ENCODE data around the gene PBX1.

The PBX1 gene

GRCh38 chr1:164875518-164875917 lies 316.5 kb downstream of the PBX1 start:
- no peak overlapping the region for H3K4me3 ChIP-seq (replicated peaks; ENCODE audit: low read depth, low read length)
- no peak for TF ChIP-seq CTCF (IDR thresholded peaks at IDR 0.05; ENCODE audit: low read length, missing control alignments)
- DNase-seq (ENCODE audit: low read depth), result no peak

GRCh38 chr1:164876398-164877116 lies 317.6 kb downstream of the PBX1 start:
- TF ChIP-seq CTCF (IDR thresholded peaks at IDR 0.05; ENCODE audit: low read length, missing control alignments), result no peak
- H3K4me3 ChIP-seq (replicated peaks; ENCODE audit: low read depth, low read length), result no peak overlapping the region
- DNase-seq (ENCODE audit: low read depth), result no peak

- H3K4me3 ChIP-seq (replicated peaks; ENCODE audit: low read depth, low read length), result no peak overlapping the region
- no peak for TF ChIP-seq CTCF (IDR thresholded peaks at IDR 0.05; ENCODE audit: low read length, missing control alignments)
- DNase-seq (ENCODE audit: low read depth), result no peak
These were observed 321.2 kb downstream of the PBX1 start for GRCh38 chr1:164880199-164880598.

- DNase-seq (ENCODE audit: low read depth), result no peak
- TF ChIP-seq CTCF (IDR thresholded peaks at IDR 0.05; ENCODE audit: low read length, missing control alignments), result no peak
- no peak overlapping the region for H3K4me3 ChIP-seq (replicated peaks; ENCODE audit: low read depth, low read length)
These were observed 321.7 kb downstream of the PBX1 start for GRCh38 chr1:164880644-164881043.

- TF ChIP-seq CTCF (IDR thresholded peaks at IDR 0.05; ENCODE audit: low read length, missing control alignments), result no peak
- no peak for DNase-seq (ENCODE audit: low read depth)
- H3K4me3 ChIP-seq (replicated peaks; ENCODE audit: low read depth, low read length), result no peak overlapping the region
These were observed 326.3 kb downstream of the PBX1 start for GRCh38 chr1:164885311-164885710.

GRCh38 chr1:164886101-164886500 lies 327.1 kb downstream of the PBX1 start:
- H3K4me3 ChIP-seq (replicated peaks; ENCODE audit: low read depth, low read length), result no peak overlapping the region
- DNase-seq (ENCODE audit: low read depth), result no peak
- TF ChIP-seq CTCF (IDR thresholded peaks at IDR 0.05; ENCODE audit: low read length, missing control alignments), result no peak

GRCh38 chr1:164891615-164892014 lies 332.6 kb downstream of the PBX1 start:
- no peak overlapping the region for H3K4me3 ChIP-seq (replicated peaks; ENCODE audit: low read depth, low read length)
- no peak for DNase-seq (ENCODE audit: low read depth)
- no peak for TF ChIP-seq CTCF (IDR thresholded peaks at IDR 0.05; ENCODE audit: low read length, missing control alignments)
